Stimulated activated CD4-positive, alpha-beta T cell treated with anti-CD3 and anti-CD28 coated beads, Interleukin-4, amount 100 ng/mL, for 1 hour (primary cell): Measurements from ENCODE around the gene BCL10.
A peak's percentile ranks its signal among the peaks of the same experiment; 100 is the strongest.

ENCODE experiments used
- DNase-seq: peaks from one replicate; pipeline ENCODE4 v3.0.0-alpha.2; 2020

Gene BCL10

DNA sequence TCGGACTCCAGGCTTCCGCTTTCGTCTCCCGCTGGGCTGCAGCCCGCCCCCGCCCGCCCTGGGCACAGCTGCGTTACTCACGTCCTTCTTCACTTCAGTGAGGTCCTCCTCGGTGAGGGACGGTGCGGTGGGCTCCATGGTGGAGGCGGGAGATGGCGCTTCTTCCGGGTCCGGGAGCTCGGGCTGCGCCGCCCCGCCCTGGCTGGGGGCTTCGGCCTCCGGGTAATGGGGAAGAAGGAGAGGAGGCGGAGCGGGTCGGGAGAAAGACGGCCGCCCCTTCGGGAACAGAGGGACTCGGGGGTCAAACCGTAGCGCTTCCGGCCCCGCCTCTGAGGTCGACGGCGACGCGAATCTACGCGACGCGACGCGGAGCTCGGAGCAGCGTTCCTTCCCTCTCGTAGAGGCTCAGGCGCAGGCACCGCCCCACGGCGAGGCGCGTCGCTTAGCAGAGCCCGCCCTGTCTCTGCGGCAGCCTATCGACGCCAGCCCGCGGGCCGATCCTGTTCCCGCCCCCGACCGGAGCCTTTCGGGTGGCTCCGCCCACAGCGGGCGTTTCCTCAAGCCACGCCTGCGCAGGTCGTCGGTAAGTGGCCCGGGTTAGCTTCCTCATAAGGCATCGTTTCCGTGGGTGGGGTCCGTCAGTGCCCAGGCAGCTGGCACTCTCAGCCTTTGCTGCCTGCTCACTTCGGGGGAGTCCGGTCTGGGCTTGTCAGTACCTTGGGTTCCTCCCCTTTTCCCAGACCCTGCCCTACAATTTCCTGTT lies at the start of gene BCL10:
BCL10 (minus strand) TSS at position 418 of the 763 bp plus-strand sequence; CDS start at position 138, 280 bp downstream.
- DNase-seq: peak; percentile 97

DNA sequence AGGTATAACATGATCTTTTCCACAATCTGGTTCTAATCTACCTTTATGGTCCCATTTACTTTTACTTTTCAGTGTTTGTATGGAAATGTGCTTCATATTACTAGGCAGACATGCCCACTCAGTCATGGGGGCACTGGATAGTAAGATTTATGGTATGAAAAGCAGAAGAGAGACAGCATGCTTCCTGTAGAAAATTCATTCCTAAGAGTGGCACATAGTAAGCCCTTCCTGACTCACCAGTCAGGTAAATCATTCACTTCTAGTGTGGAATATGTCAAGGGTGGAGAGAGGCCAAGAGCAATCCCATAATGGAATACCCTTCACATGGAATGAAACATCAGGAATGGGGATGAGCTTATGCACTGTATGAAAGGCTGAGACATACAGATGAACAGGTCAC lies 49.5 kb upstream of the BCL10 start:
- DNase-seq: no peak

DNA sequence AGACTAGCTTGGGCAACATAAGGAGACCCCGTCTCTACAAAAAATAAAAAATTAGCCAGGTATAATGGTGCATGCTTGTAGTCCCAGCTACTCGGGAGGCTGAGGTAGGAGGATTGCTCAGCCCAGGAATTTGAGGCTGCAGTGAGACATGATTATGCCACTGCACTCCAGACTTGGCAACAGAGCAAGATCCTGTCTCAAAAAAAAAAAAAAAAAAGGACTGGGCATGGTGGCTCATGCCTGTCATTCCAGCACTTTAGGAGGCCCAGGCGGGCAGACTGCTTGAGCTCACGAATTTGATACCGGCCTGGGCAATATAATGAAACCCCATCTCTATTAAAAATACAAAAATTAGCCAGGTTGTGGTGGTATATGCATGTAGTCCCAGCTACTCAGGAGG lies 47.3 kb upstream of the BCL10 start:
- DNase-seq: no peak

DNA sequence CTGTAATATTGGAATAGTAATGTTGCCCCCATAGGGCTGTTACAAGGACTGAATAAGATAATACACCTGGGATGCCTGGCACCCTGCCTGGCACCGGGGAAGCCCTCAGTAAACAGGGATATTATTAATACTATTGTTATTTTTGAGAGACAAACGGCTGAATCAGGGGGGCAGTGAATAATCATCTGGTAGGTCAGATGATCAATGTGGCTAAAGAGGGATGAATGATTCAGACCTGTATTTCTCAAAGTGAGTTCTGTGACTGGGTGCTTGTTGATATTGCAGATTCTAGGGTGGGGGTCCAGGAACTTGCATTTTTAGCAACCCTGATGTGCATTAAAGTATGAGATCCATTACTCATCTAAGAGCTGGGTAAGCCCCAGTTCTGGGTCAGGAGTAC lies 46.2 kb upstream of the BCL10 start:
- no peak for DNase-seq

DNA sequence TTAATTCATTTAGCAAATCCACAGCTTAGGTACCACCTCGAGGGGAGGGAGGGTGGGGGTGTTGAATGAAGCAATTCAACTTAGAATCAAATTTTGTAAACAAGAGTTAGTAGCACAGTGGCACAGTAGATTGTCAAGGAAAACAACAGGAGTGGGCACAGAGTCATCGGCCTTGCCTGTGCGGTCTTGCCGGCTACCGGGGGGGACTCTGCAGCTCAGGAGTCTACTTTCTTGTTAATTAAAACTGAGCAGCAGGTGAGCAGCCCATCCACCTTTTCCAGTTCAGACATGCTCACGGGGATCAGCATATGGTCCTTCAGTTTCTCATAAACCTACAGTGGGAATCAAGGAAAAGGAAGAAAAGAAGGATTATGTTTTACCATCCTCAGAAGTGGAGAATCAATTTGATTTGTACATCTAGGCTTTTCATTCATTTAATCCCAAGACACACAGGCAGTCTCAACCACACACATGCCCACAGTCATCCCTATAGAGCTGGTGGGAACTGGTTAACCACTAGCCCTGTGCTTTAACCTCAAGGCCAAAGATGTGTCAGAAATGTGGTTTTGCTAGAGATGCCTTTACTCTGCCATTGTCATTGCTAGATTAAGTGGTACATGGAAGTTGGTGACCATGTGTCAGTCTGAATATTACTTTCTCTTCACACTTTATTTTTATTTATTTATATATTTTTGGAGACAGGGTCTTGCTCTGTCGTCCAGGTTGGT lies 45.0 kb upstream of the BCL10 start:
- no peak for DNase-seq

DNA sequence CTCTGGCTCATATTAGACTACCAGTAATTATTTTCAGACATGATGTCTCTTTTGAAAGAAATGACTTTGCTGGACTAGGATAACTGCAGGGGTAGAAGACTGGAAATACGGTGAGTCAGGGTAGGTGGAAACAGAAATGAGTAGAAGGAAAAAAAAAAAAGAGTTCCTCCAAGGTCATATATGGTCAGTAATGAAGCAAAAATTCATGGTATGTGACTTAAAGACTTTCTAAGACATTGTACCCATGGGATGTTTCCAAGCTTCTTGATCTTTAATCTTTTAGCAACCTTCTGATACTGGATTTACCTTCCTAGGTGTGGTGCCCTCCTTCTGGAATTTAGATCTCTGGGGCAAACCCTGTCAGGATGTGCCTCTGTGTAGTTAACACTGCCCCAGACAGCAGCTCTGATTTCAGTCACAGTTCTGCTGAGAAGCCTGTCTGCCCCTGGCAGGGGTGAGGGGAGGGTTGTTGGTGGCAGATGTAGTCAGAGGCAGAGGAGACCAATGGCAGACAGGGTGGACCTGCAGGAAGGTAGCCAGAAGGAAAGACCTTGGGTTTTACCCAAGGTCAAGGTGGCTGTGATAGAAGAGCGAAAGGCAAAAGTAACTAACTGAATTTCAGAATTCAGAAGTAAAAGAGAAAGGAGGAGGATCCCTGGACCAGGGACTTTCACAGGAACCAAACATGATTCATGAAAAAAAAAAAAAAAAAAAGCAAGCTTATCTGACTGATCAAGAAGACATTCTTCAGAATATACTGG lies 44.1 kb upstream of the BCL10 start:
- DNase-seq: no peak

DNA sequence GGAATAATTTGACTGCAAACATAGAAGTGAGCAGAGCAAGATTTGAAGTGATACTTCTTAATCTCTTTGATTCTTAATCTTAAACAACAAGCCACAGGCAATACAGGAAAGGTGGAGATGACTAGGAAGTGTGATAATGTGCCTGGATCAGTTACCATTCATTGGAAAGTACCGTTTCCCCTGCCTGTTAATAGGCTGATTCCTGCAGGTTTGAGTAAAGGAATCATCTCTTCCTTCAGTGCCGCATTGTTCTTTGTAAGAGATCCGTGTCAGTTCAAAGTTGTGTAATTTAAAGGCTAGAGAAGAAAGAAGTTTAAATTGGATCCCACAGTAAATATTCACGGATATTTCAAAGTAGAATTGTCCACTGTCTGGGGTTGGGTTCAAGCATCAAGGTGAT lies 43.5 kb upstream of the BCL10 start:
- DNase-seq: no peak

DNA sequence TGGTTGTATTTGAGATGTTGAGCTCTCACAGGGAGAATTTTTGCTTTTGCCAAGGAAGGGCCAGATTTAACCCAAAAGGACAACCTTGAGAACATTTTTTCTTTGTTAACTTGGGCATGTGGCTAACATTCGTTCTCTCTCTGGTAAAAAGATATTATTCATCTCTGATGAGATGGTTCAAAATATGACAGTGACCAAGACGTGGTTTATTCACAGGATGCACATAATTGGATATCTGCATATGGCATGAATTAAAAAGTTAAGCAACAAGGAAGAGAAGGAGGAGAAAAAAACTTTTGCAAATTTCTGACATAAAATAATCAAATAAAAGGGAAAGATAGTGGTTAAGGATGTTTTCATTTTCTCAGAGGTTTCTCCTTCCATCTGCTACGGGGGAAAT lies 43.1 kb upstream of the BCL10 start:
- DNase-seq: no peak

DNA sequence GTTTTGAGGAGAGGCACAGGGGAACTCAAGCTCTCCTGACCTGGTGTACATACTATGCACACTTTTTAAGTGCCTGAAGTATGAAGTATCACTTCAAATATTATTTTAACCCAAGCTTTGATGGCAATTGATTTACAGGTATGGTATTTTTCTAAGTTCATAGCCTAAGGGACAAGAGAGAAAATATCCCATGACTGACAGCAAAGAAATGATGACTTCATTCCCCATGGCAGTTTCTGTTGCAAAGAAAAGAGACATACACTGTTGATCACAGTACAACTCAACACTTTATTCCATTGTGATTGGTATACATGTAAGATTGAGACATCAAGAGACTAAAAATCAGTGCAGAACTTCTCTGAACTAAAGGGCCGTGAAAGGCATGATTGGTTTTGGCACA lies 41.8 kb upstream of the BCL10 start:
- DNase-seq: no peak

DNA sequence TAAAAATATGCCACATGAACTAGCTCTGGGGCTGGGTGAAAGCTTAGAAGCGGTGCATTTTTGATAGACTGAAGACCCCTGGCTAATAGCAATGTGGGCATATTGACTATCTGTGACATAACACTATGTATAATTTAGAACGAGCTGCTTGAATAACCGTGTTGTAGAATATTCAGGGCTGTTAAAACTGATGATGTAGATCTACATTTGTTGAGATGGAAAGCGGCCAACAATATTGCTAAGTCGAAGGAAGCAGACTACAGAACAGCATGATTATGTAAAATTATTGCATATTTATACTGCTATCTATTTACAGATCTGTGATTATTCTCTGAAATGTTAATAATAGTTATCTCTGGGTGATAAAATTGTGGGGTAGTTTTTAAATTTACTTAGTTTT lies 41.1 kb upstream of the BCL10 start:
- DNase-seq: no peak

DNA sequence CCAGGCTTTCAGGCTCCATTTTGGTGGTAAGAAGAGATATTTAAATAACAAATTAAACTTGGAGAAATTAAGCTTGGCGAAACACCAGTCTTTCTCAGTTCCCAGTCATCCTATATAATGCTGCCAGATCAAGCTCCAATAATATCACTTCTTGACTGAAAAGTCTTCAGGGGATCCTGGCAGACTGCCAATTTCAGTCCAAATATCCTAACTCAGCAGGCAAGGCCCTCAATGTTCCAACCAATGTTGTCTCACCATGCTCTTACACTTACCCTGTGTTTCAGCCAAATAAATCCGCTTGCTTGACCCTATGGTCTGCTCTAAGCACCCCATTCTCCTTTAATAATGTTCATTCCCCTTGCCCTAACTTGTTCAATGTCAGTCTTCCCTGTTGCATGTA lies 39.9 kb upstream of the BCL10 start:
- no peak for DNase-seq

DNA sequence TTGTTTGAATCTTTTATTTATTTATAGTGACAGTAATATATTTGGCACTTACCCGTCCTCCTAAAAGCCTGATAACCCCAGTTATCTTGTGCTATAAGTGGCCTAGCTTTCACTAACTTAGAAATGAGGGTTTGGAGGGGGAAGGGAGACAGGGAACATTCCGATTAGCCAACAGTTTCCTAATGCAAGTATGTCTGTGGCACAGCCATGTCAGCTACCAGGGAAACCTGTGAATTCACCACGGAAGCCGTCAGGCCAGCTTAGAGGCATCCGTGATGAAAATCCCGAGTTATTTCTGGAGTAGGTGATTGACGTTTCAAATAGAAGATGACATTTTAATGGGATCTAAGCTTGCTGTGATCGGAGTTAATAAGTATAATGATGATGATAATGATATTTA lies 39.4 kb upstream of the BCL10 start:
- DNase-seq: no peak

DNA sequence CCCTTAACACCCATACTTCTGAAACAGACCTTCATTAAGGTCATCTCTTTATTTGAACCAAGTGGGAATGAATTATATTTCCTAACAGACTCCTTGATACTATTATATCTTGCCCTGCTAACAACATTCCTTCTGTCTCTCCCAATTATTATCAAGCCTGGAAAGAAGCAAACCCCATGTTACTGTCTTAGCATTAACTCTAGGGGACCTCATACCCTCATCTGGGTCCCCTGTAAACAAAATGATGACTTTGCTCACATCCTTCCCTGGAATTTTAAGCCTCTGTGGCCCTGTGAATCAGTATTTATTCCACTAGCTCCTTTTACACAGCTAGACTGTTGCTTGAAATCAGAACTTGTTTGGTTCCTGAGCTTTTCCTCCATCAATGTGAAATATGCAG lies 38.3 kb upstream of the BCL10 start:
- DNase-seq: no peak

DNA sequence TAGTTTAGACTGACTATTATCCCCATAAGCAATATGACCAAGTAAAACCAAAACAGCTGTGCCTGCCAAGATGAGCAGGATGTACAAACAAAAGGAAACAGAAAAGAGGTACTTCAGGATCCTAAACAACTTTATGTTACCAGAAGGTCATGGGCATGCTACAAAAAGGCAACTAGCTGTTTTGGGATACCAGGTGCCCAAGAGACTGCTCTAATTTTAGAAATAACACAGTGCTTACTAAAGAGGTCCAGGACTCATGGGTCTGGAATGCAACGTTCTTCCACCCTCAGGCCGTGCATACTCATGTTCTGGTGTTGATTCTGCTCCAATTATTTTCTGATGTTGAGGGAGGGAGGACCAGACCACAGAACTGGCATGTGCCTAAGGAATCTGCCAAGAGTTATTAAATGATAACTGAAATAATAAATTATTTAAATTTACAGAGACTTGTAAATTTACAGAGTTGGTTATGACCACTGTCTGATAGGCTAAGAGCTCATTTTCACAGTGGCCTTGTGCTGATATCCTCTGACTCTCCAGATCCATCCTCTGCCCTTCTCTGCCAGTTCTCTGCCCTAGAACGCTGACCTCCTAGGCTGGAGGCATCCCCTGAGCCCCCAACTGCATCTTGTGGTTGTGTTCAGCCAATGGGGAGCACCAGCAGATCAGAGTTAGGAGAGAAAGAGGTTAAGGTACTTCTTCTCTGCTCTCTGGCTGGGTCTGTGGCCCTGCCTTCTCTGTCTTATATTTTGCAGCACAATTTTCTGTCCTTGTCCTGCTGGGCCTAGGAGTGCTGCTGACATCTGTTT lies 37.7 kb upstream of the BCL10 start:
- DNase-seq: no peak

DNA sequence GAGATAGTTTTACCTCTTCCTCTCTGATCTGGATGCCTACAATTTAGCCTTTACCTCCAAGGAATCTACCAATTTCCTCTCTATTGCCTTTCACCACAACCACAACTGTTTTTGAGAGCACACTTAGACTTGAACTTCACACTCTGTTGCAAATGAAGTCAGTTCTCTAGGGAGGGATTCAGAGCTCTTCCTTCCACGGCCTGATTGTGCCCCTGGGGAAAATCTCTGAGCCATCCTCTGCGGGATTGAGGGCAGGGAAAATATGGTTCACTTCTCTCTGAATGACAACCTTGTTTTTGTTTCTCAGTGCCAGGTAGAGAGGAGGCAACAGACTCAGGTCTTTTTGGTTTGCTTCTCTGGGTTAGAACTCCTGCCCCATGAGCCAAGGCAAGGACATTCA lies 35.4 kb upstream of the BCL10 start:
- DNase-seq: no peak

DNA sequence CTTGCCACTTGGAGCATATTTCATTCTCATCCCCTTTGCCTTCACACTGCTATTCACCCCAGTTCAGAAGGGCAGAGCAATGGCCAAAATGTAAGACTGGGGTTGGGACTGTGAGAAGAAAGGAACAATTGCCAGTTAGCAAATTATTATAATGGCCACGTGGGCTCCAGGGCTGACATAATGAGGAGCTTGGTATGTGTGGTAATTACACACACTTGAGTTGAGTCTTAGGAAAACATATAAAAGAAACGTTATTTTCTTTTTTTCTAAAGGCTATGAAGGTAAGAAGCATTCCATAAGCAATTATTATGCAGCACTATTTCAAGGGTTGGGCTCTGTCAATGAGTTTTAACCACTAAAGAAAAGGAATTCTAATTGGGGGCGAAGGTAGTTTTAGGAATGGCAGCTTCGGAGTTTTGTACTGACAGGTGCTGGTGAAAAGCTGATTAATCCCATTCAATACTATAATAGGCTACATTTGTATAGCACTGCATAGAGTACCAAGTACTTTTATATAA lies 32.5 kb upstream of the BCL10 start:
- no peak for DNase-seq

DNA sequence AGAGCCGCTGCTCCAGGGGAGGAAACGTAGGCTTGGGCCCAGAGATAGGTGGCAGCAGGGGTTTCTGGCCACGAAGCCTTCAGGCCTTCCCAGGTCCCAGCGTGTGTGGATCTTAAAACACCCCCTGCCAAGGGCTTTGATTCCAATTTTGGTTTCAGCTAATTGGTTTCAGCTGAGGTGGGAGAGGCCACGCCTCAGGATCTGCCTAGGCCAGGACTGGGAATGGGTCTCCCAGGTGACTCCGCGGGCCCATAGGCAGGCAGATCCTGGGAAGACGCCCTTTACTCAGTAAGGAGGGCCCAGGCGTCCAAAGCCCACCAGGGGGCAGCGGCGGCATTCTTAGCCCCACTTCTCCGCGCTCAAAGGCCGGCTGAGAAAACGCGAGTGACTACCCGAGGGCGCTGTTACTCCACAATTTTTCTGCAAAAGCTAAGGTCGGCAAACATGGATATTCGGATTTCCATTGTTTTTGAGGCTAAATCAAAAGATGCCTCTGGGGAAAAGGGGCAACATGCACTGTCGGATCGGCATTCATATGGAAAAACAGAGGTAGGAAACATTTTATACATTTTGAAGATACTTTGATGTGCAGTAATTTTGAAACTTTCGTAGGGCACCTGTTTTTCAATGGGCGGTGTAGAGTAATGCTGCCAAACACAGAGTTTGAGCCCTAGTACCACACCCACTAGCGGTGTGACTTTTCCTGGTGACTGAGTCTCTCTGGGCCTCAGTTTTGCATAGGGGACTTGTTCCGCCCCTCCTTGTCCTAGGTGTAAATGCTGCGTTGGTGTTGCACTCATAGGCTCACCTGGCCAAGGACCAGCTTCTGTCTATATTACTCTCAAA lies 31.8 kb upstream of the BCL10 start:
- peak; percentile 69 for DNase-seq

DNA sequence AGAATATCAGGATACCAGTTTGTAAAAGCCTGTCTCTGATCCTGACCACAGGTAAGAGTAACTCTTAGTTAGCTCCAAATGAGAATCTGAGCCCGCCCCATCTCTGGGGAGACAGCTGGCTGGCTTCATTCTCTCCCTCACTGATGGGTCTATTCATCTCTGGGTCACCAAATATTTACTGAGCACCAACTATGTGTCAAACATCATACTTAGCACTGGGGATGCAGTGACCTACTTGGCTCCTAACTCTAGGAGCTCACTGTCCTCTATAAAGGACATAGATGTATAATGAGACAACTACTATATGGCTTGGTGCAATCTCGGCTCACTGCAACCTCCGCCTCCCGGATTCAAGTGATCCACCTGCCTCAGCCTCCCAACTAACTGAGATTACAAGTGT lies 29.8 kb upstream of the BCL10 start:
- no peak for DNase-seq

DNA sequence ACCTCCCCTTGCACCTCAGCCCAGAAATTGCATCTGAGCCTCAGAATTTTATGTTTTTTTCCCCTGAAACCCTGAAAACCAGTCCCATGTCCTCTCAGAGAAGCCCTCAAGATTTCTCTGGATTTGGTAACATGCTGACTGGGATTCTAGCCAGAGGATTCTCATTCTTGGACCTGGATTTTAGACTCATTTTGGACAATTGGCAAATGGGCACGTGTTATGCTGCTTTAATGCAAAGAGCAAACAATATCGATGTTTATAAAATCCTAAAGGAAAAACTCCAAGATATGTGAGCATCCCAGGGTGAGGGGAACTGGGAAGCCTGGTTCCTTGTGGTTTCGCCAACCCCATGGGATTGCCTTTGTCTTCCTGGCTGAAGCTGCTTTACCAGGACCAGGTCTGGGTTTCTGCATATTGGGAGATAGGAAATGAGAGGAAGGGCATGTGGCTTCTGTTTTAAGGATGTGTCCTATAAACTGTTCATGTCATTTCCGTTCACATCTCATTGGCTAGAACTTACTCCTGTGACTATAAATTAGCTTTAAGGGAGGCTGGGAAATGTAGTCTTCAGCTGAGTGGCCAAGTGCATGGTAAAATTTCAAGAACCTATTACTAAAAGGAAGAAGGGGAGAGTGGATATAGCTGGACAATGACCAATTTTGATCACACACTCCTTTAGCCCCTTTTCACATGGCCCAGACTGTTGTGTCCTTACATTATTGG lies 27.2 kb upstream of the BCL10 start:
- no peak for DNase-seq

DNA sequence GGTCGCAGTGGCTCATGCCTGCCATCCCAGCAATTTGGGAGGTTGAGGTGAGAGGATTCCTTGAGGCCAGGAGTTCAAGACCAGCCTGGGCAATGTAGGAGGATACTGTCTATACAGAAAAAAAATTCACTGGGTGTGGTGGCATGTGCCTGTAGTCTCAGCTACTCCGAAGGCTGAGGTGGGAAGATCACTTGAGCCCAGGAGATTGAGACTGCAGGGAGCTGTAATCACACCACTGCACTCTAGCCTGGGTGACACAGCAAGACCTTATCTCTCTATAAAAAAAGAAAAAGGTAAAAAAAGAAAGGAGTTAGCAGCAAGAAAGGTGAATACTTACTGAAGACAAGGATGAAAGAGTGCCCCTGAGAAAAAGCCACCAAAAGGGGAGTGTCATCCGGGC lies 23.7 kb upstream of the BCL10 start:
- DNase-seq: no peak
